GM12878 (cell line): Measurements from ENCODE around the gene RGS5. TPM values are rescaled to one million over a fixed set of nuclear protein-coding genes. Genes with fewer than 3 reads are reported as not detected.

Experiments
- ATAC-seq: fragments of 200-7000 bp; cut with Tn5 transposase; 3 replicates; pipeline ENCODE4 v1.9.1; 2020; ENCODE audit warnings: mild to moderate bottlenecking, moderate library complexity
- Bru-seq: library from RNA; stranded (reverse); fragments of 400-500 nt; gene quantifications from one replicate; lab custom pipeline; 2021; lab: Mats Ljungman, UMichigan
- BruChase-seq, 2 experiments: library from RNA; stranded (reverse); fragments of 400-500 nt; gene quantifications; one replicate each; lab custom pipeline; 2021; lab: Mats Ljungman, UMichigan
- BruUV-seq: library from RNA; stranded (reverse); fragments of 400-500 nt; replicated peaks from 2 replicates; lab custom pipeline; 2021; lab: Mats Ljungman, UMichigan
- CTCF ChIA-PET: fragments of 300-600 bp; sonication (Branson Sonifier 250); formaldehyde crosslinking; extraction: SDS; loops from one replicate; lab custom pipeline; 2021; ENCODE audit warnings: inconsistent platforms; lab: Yijun Ruan, JAX
- POLR2A ChIA-PET: fragments of 350-600 bp; formaldehyde crosslinking; extraction: SDS; loops from one replicate; lab custom pipeline; 2021; ENCODE audit warnings: inconsistent platforms; lab: Charles Lee
- RAD21 ChIA-PET: fragments of 300-600 bp; sonication (Branson Sonifier 250); formaldehyde crosslinking; loops from one replicate; lab custom pipeline; 2023; ENCODE audit warnings: antibody characterized with exemption; ENCODE audit not compliant: unreplicated experiment; lab: Charles Lee
- SMC1A ChIA-PET: fragments of 300-600 bp; sonication (Branson Sonifier 250); formaldehyde crosslinking; loops from one replicate; lab custom pipeline; 2023; ENCODE audit not compliant: unreplicated experiment, uncharacterized antibody; lab: Charles Lee
- DNase-seq: peaks from one replicate; pipeline ENCODE4 v3.0.0-alpha.2; 2011; ENCODE audit warnings: low read depth, low spot score
- FAIRE-seq: peaks from 3 replicates; lab custom pipeline; 2011; peaks lifted over from hg19 to GRCh38; lab: Jason Lieb, UNC
- H2AFZ ChIP-seq: 2 replicates; pipeline ENCODE4 v1.6.0; 2011; ENCODE audit warnings: low read depth, low read length, control low read depth; ENCODE audit not compliant: control insufficient read depth
- H3K27ac ChIP-seq: 2 replicates; pipeline ENCODE4 v1.5.1; 2011; ENCODE audit warnings: control low read depth; ENCODE audit not compliant: control insufficient read depth, insufficient read depth
- H3K27me3 ChIP-seq, 2 experiments: replicated peaks in 1 of 2; 2 replicates each; pipeline versions ENCODE4 v1.6.0 to v1.6.1; 2011; ENCODE audit warnings: low read length in 1 of 2; ENCODE audit not compliant: control insufficient read depth in 2 of 2, insufficient read depth in 2 of 2
- H3K36me3 ChIP-seq, 2 experiments: 2 replicates each; pipeline ENCODE4 v1.5.1; 2011; ENCODE audit warnings: low read length in 1 of 2; ENCODE audit not compliant: control insufficient read depth in 2 of 2, insufficient read depth in 2 of 2
- H3K4me1 ChIP-seq: 2 replicates; pipeline ENCODE4 v1.6.1; 2011; ENCODE audit warnings: mild to moderate bottlenecking, low read length, moderate library complexity, mixed read lengths; ENCODE audit not compliant: control insufficient read depth, insufficient read depth
- H3K4me2 ChIP-seq: 2 replicates; pipeline ENCODE4 v1.6.0; 2011; ENCODE audit warnings: control low read depth; ENCODE audit not compliant: control insufficient read depth, insufficient read depth
- H3K4me3 ChIP-seq: fragments of 200-600 bp; sonication (generic); 2 replicates; pipeline ENCODE4 v1.5.1; 2016
- H3K79me2 ChIP-seq: 2 replicates; pipeline ENCODE4 v1.6.0; 2011; ENCODE audit warnings: low read length; ENCODE audit not compliant: control insufficient read depth, insufficient read depth
- H3K9ac ChIP-seq: 2 replicates; pipeline ENCODE4 v1.8.0; 2011; ENCODE audit warnings: low read length, control low read depth, mixed read lengths; ENCODE audit not compliant: control insufficient read depth, insufficient read depth
- H3K9me3 ChIP-seq: replicated peaks from 3 replicates; pipeline ENCODE4 v1.5.1; 2011; ENCODE audit warnings: mild to moderate bottlenecking, low read length; ENCODE audit not compliant: control insufficient read depth, insufficient read depth
- H4K20me1 ChIP-seq: 2 replicates; pipeline ENCODE4 v1.6.0; 2011; ENCODE audit not compliant: control insufficient read depth, insufficient read depth
- ATF7 ChIP-seq: fragments of 450-650 bp; IDR thresholded peaks from 2 replicates; pipeline ENCODE4 v1.6.1; 2016; ENCODE audit warnings: low read depth, mild to moderate bottlenecking
- BRCA1 ChIP-seq: IDR thresholded peaks from 2 replicates; pipeline ENCODE4 v1.6.1; 2011; ENCODE audit warnings: low read depth, low read length, improper control_type of control experiment
- CBX5 ChIP-seq: sonication (generic); IDR thresholded peaks from 2 replicates; pipeline ENCODE4 v1.6.1; 2016; ENCODE audit warnings: low read depth, moderate library complexity, mild to moderate bottlenecking, inconsistent platforms
- CEBPB ChIP-seq, 2 experiments: fragments of 150-350 bp in 1 of 2; IDR thresholded peaks; 2 replicates each; pipeline ENCODE4 v1.6.1; 2012 to 2014; ENCODE audit warnings: low read depth in 2 of 2, low read length in 2 of 2, borderline replicate concordance in 1 of 2, inconsistent platforms in 1 of 2
- E4F1 ChIP-seq: fragments of 450-650 bp; IDR thresholded peaks from 2 replicates; pipeline ENCODE4 v1.6.1; 2018; ENCODE audit warnings: borderline replicate concordance, mild to moderate bottlenecking; ENCODE audit not compliant: partially characterized antibody
- HDAC6 ChIP-seq: fragments of 200-600 bp; sonication (generic); IDR thresholded peaks from one replicate; pipeline ENCODE4 v1.8.0; 2017; ENCODE audit warnings: antibody characterized with exemption; ENCODE audit not compliant: unreplicated experiment
- IRF4 ChIP-seq: IDR thresholded peaks from 2 replicates; pipeline ENCODE4 v1.6.1; 2011; ENCODE audit warnings: low read depth, low read length
- KDM1A ChIP-seq: fragments of 200-600 bp; sonication (generic); IDR thresholded peaks from 2 replicates; pipeline ENCODE4 v1.6.1; 2016; ENCODE audit warnings: borderline replicate concordance
- NKRF ChIP-seq: fragments of 450-650 bp; conservative IDR thresholded peaks from 2 replicates; pipeline ENCODE4 v1.6.1; 2017; ENCODE audit warnings: mild to moderate bottlenecking, moderate library complexity
- NR2C1 ChIP-seq: fragments of 450-650 bp; IDR thresholded peaks from 2 replicates; pipeline ENCODE4 v1.6.1; 2017; ENCODE audit warnings: antibody characterized with exemption, mild to moderate bottlenecking, moderate library complexity
- SMARCA5 ChIP-seq: fragments of 450-650 bp; IDR thresholded peaks from 2 replicates; pipeline ENCODE4 v1.6.1; 2017; ENCODE audit warnings: mild to moderate bottlenecking
- WGBS: methylation state at CpG from one replicate; pipeline ENCODE4 v1.1.6; 2016; ENCODE audit warnings: low lambda C conversion rate; ENCODE audit not compliant: insufficient replicate concordance, insufficient coverage; ENCODE audit errors: missing lambda C conversion rate; 5-methylcytosine and 5-hydroxymethylcytosine counted together
- in situ Hi-C: fragments of 300-500 bp; cut with MboI; formaldehyde crosslinking; loops from 9 replicates; pipeline ENCODE4 v1.14.3; 2018; ENCODE audit warnings: mixed read lengths
- intact Hi-C: fragments of 100-400 bp; cut with micrococcal nuclease; formaldehyde crosslinking; loops from one replicate; pipeline ENCODE4 v1.14.2; 2022; ENCODE audit not compliant: unreplicated experiment
- long read RNA-seq, 2 experiments: library from polyadenylated mRNA; unstranded; transcript quantifications; one replicate each; pipeline ENCODE4 v2.0.0, GENCODE V29; 2019 to 2020
- polyA minus RNA-seq, 3 experiments: library from RNA; depleted of rRNA, polyadenylated mRNA; stranded (reverse); fragments of >200 nt; gene quantifications; 2 replicates each; pipeline ENCODE4 v1.2.3, GENCODE V29; 2011
- polyA plus RNA-seq, 11 experiments: library from polyadenylated mRNA; depleted of rRNA in 4 of 11; unstranded in 6 of 11; stranded (reverse) in 5 of 11; fragments of >200 nt; fragmentation: Nextera tagmentation in 4 of 11; fragmentation: Illumina TruSeq in 1 of 11; extraction: Ambion mirVana in 4 of 11; extraction: Trizol in 1 of 11; gene quantifications; 1 replicate in 1 of 11; 2 replicates in 10 of 11; pipeline versions ENCODE4 v1.2.1 to v1.2.3, GENCODE V29; 2011 to 2016; ENCODE audit warnings: inconsistent platforms in 2 of 11, missing spikeins in 2 of 11, low read depth in 1 of 11
- total RNA-seq, 4 experiments: library from RNA; depleted of rRNA in 3 of 4; stranded (reverse); fragments of >200 nt in 3 of 4; fragmentation: Illumina TruSeq in 1 of 4; extraction: Trizol in 1 of 4; gene quantifications; 2 replicates each; pipeline versions ENCODE4 v1.2.1 to v1.2.3, GENCODE V29; 2013 to 2021

The RGS5 gene
- 9.9 and 10.5 TPM in 2 replicates for total RNA-seq (2013; cell fraction: nucleolus; rRNA removed)
- total RNA-seq (2014; rRNA removed): 2.8 and 3.1 TPM in 2 replicates
- total RNA-seq (2014; rRNA removed; fragmentation: Illumina TruSeq; extraction: Trizol): 2.1 and 3.1 TPM in 2 replicates
- total RNA-seq (2021): 2.8 TPM in 2 replicates
- polyA plus RNA-seq (2011; ENCODE audit: low read depth): 0.55 TPM
- 7.4 and 11.6 TPM in 2 replicates for polyA plus RNA-seq (2011; rRNA removed)
- polyA plus RNA-seq (2011; cell fraction: cytosol; rRNA removed): 2.6 and 3.3 TPM in 2 replicates
- 6.5 TPM in 2 replicates for polyA plus RNA-seq (2011; cell fraction: nucleus; rRNA removed)
- 1.7 and 2.7 TPM in 2 replicates for polyA plus RNA-seq (2012)
- polyA plus RNA-seq (2014; fragmentation: Illumina TruSeq; extraction: Trizol): 3.2 and 7.3 TPM in 2 replicates
- 1 to 10 TPM in 1 of 2 experiments, under 1 TPM in 1; 0.63 to 2.0 TPM for polyA plus RNA-seq (2014; fragmentation: Nextera tagmentation; extraction: Ambion mirVana)
- polyA plus RNA-seq (2014; rRNA removed): 3.1 and 4.6 TPM in 2 replicates
- polyA plus RNA-seq (2016; fragmentation: Nextera tagmentation; extraction: Ambion mirVana): 1 to 10 TPM; 1.4 to 3.3 TPM
- polyA minus RNA-seq (2011; rRNA and poly(A)+ RNA removed): 5.2 and 5.6 TPM in 2 replicates
- polyA minus RNA-seq (2011; cell fraction: cytosol; rRNA and poly(A)+ RNA removed): 1.7 TPM in 1 of 2 replicates, not detected in the other
- polyA minus RNA-seq (2011; cell fraction: nucleus; rRNA and poly(A)+ RNA removed): 3.8 and 8.3 TPM in 2 replicates
- percentile 41 among the genes with signal in this experiment for Bru-seq, nascent RNA
- percentile 36 among the genes with signal in this experiment for BruChase-seq, experiment 1, labeled RNA remaining after a 6-hour chase
- BruChase-seq, experiment 2, labeled RNA remaining after a 2-hour chase: percentile 37 among the genes with signal in this experiment
- long read RNA-seq, experiment 1, partial matches to known transcripts: 0 of 2 reads
- long read RNA-seq, experiment 1, other reads (novel, unspliced or antisense): 2 of 2 reads
- long read RNA-seq, experiment 2, partial matches to known transcripts: 0 of 12 reads
- long read RNA-seq, experiment 2, other reads (novel, unspliced or antisense): 12 of 12 reads

- no peak for FAIRE-seq
- intact Hi-C loops: loop anchor here (10.0 kb wide), 1 partner anchor 62 kb away; no protein-coding TSS in a partner anchor
- WGBS: 50% methylated on average over 4 of the region's 4 CpGs
- BruUV-seq: no TSS peak
- Histone ChIP-seq H3K4me2 (no peak within 1 kb of the TSS), H4K20me1 (no peaks in the 10 kb centered on the region), H3K9me3 (no peaks in the 10 kb centered on the region), H3K4me1 (no peaks in the 10 kb centered on the region), H3K4me3 (no peak within 1 kb of the TSS), H3K79me2 (no peaks in the 10 kb centered on the region), H2AFZ (no peak within 1 kb of the TSS), H3K9ac (no peak within 1 kb of the TSS), H3K27ac (no peak within 1 kb of the TSS), H3K27me3 (no peaks in the 10 kb centered on the region), H3K36me3 (no peaks in the 10 kb centered on the region)
- CTCF ChIA-PET: interaction anchor here (1.2 kb wide), 1 partner anchor 32 kb away, joined by 4 read pairs; no protein-coding TSS in a partner anchor
- in situ Hi-C loops: no loop called here
- SMC1A ChIA-PET: no interaction called here
- no peak for DNase-seq
- no peak for ATAC-seq
- POLR2A ChIA-PET: no interaction called here
- RAD21 ChIA-PET: no interaction called here
- no peak for TF ChIP-seq ATF7
- no peak for TF ChIP-seq CEBPB (IDR thresholded peaks at IDR 0.05; ENCODE audit: borderline replicate concordance in 1 of 2, low read depth in 2 of 2, low read length in 2 of 2)
- TF ChIP-seq NKRF: no peak
- no peak for TF ChIP-seq KDM1A
- TF ChIP-seq NR2C1: no peak
- TF ChIP-seq SMARCA5: no peak
- TF ChIP-seq IRF4: no peak
- no peak for TF ChIP-seq BRCA1
- no peak for TF ChIP-seq E4F1
- no peak for TF ChIP-seq HDAC6
- TF ChIP-seq CBX5: no peak
Observed at GRCh38 chr1:163202833-163203451, at the start of gene RGS5. Gene RGS5, minus strand, starts transcription at chr1:163202916. Its CDS starts 81 bp downstream, at chr1:163202835.
